NOMO-1 treated with DMSO at 0.1 percent for 48 hours (cell line): ENCODE results near the gene SLC2A4.

Experiments
- DNase-seq: peaks from one replicate; lab custom pipeline; 2025; ENCODE audit not compliant: unreplicated experiment; lab: John Stamatoyannopoulos, UW

The SLC2A4 gene

GRCh38 chr17:7246779-7247178 is 34.7 kb upstream of the SLC2A4 start:
- DNase-seq, result no peak

- no peak for DNase-seq
Observed at GRCh38 chr17:7248796-7249195, 32.7 kb upstream of the SLC2A4 start.

- no peak for DNase-seq
Observed at GRCh38 chr17:7249214-7249613, 32.3 kb upstream of the SLC2A4 start.

- DNase-seq, result peak; percentile 36
Observed at GRCh38 chr17:7249830-7250229, 31.7 kb upstream of the SLC2A4 start.

GRCh38 chr17:7250695-7251627 is 30.6 kb upstream of the SLC2A4 start:
- DNase-seq, result no peak

GRCh38 chr17:7251661-7252175 is 29.8 kb upstream of the SLC2A4 start, which contains the start of gene CTDNEP1:
CTDNEP1 (minus strand) TSS chr17:7251734; CDS start chr17:7251296, 438 bp downstream.
- peak; percentile 98 for DNase-seq

GRCh38 chr17:7252176-7253043 is 29.1 kb upstream of the SLC2A4 start, which contains the start of gene ELP5:
ELP5 (plus strand) TSS chr17:7252215; CDS start chr17:7252551, 336 bp downstream.
- DNase-seq, result peak; percentile 91

GRCh38 chr17:7253082-7253481 is 28.4 kb upstream of the SLC2A4 start:
- DNase-seq, result no peak

GRCh38 chr17:7254511-7254910 is 27.0 kb upstream of the SLC2A4 start:
- DNase-seq, result no peak

GRCh38 chr17:7256766-7257456 is 24.6 kb upstream of the SLC2A4 start:
- DNase-seq, result no peak

- DNase-seq, result no peak
Observed at GRCh38 chr17:7258731-7259554, 22.6 kb upstream of the SLC2A4 start.

- no peak for DNase-seq
Observed at GRCh38 chr17:7259555-7259889, 22.0 kb upstream of the SLC2A4 start.

- DNase-seq, result no peak
Observed at GRCh38 chr17:7260151-7260550, 21.4 kb upstream of the SLC2A4 start.

GRCh38 chr17:7260651-7261378 is 20.7 kb upstream of the SLC2A4 start:
- no peak for DNase-seq

GRCh38 chr17:7261379-7262191 is 19.9 kb upstream of the SLC2A4 start:
- DNase-seq, result no peak

- no peak for DNase-seq
Observed at GRCh38 chr17:7262192-7262934, 19.2 kb upstream of the SLC2A4 start, which contains the start of gene CLDN7. CLDN7 (minus strand) TSS chr17:7262478; CDS start chr17:7262043, 435 bp downstream.

- peak; percentile 37 for DNase-seq
Observed at GRCh38 chr17:7262935-7263800, 18.4 kb upstream of the SLC2A4 start.
